ACC112 (cell line): ENCODE measurements around the gene EFCAB12.

Source experiments
- H2AFZ ChIP-seq: fragments of 200-600 bp; sonication (generic); one replicate; pipeline ENCODE4 v1.6.0; 2017; ENCODE audit warnings: antibody characterized with exemption, low read length; ENCODE audit not compliant: unreplicated experiment
- H3K27ac ChIP-seq: fragments of 200-600 bp; sonication (generic); 2 replicates; pipeline ENCODE4 v1.5.1; 2014; ENCODE audit warnings: low read depth, mild to moderate bottlenecking, antibody characterized with exemption, low read length, moderate library complexity
- H3K27me3 ChIP-seq: fragments of 200-600 bp; sonication (generic); 2 replicates; pipeline ENCODE4 v1.6.1; 2014; ENCODE audit warnings: mild to moderate bottlenecking, antibody characterized with exemption, low read length, moderate library complexity, mixed read lengths; ENCODE audit not compliant: insufficient read depth
- H3K36me3 ChIP-seq: fragments of 200-600 bp; sonication (generic); 2 replicates; pipeline ENCODE4 v1.6.1; 2016; ENCODE audit warnings: mild to moderate bottlenecking, antibody characterized with exemption, low read length, moderate library complexity, mixed read lengths; ENCODE audit not compliant: insufficient read depth
- H3K4me1 ChIP-seq: fragments of 200-600 bp; sonication (generic); one replicate; pipeline ENCODE4 v1.6.1; 2016; ENCODE audit warnings: low read length, mixed read lengths; ENCODE audit not compliant: insufficient read depth, unreplicated experiment, control insufficient read depth
- H3K4me3 ChIP-seq: fragments of 200-600 bp; sonication (generic); 2 replicates; pipeline ENCODE4 v1.5.1; 2014; ENCODE audit warnings: mild to moderate bottlenecking, low read depth, low read length
- H3K79me2 ChIP-seq: fragments of 200-600 bp; sonication (generic); one replicate; pipeline ENCODE4 v1.6.0; 2016; ENCODE audit warnings: low read length; ENCODE audit not compliant: control insufficient read depth, unreplicated experiment, insufficient read depth

Gene EFCAB12

DNA sequence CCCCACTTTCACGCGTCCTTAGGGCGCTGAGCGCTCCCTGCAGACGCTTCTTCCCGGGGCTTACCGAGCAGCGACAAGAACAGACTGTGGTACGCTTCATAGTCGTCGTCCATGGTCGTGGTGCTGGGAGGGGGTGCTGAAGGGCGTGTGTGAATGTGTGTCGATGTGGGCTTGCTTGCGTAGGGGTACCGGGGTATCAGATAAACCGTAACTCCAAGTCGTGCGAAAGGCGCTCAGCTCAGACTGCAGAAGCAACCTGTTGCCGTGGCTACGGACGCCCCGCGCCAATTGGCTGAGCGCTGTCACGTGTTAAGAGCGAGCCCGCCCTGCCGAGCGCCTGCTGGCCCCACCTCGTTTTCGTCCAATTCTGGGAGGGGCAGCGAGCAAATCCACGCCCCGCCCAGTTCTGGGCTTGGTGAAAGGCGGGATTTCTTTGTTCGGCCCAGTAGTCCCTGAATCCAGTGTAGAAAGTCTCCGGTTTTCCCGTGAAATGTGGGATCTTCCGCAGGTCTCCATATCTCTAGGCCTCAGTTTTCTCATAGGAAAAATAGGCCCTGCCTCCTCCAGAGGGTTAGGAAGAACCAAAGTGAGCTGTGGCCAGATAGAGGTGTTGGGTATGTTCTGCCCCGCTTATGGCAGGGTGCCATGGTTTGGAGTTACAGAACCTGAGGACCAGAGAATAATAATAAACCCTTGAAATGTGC lies at the start of gene EFCAB12:
TSS of gene EFCAB12 (minus strand) at position 261 of the 704 bp plus-strand sequence. CDS start at position 113, 148 bp downstream.
- Histone ChIP-seq H3K4me3 (peak within 1 kb of the TSS; percentile 81), H3K36me3 (peaks cover 22% of the 10 kb centered on the region), H2AFZ (peak within 1 kb of the TSS; percentile 71), H3K4me1 (peaks cover 10% of the 10 kb centered on the region), H3K27ac (peak within 1 kb of the TSS; percentile 21; the same call in 1 of the 2 replicates), H3K79me2 (no peaks in the 10 kb centered on the region), H3K27me3 (no peaks in the 10 kb centered on the region; the same call in 1 of the 2 replicates)

- Histone ChIP-seq H3K27me3 (no peaks in the 10 kb centered on the region), H3K4me1 (peaks cover 2% of the 10 kb centered on the region), H3K27ac (no peak overlapping the region), H3K4me3 (no peak overlapping the region), H2AFZ (no peak overlapping the region), H3K79me2 (no peaks in the 10 kb centered on the region), H3K36me3 (0 out of 2 replicates have a peak, but pooled peaks cover 7% of the 10 kb centered on the region)
Observed at GRCh38 chr3:129476586-129476985, 48.1 kb upstream of the EFCAB12 start.

DNA sequence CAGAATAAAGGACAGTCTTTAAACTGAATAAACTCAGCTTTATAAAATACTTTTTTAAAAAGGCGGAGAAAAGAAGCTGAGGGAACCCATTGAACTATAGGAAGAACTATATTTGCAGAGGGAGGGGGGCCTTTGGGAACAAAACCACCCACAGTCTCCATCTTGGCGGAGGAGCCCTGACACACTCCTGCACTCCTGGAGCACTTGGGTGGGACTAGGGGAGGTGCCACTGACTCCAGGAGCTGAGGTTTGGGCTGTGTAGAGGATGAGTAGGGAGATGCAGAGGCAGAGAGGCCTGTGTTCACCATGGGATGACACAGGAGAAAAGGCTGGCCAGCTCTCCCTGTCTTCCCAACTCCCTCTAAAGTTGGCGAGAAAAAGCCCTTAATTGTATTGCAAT lies 47.4 kb upstream of the EFCAB12 start:
- Histone ChIP-seq H3K36me3 (0 out of 2 replicates have a peak, but pooled peaks cover 7% of the 10 kb centered on the region), H3K4me3 (no peak overlapping the region), H3K27ac (no peak overlapping the region)

DNA sequence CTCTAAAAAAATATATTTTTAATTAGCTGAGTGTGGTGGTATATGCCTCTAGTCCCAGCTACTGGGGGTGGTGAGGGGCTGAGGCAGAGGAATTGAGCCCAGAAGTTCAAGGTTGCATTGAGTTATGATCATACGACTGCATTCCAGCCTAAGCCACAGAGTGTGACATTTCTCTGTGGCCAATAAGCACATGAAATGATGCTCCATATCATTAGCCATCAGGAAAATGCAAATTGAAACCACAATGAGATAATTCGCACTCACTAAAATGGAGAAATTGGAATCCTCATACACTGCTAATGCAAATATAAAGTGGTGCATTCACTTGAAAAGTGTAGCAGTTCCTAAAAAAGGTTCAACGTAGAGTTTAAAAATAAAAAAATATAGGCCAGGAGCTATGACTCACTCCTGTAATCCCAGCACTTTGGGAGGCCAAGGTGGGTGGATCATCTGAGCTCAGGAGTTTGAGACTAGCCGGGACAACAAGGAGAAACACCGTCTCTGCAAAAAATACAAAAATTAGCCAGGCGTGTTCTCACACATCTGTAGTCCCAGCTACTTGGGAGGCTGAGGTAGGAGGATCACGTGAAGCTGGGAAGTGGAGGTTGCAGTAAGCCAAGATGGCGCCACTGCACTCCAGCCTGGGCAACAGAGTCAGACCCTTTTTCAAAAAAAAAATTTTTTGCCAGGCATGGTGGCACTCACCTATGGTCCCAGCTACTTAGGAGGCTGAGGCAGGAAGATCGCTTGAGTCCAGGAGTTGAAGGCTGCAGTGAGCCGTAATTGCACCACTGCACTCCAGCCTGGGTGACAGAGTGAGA lies 46.8 kb upstream of the EFCAB12 start:
- Histone ChIP-seq H3K4me1 (no peaks in the 10 kb centered on the region), H3K79me2 (no peaks in the 10 kb centered on the region), H2AFZ (no peak overlapping the region), H3K27ac (no peak overlapping the region), H3K4me3 (no peak overlapping the region), H3K36me3 (0 out of 2 replicates have a peak, but pooled peaks cover 2% of the 10 kb centered on the region), H3K27me3 (no peaks in the 10 kb centered on the region)

More for the DNA sequence above, 47.4 kb upstream of the EFCAB12 start:
- no peak overlapping the region for H2AFZ ChIP-seq
- no peaks in the 10 kb centered on the region for H3K4me1 ChIP-seq
- H3K79me2 ChIP-seq: no peaks in the 10 kb centered on the region
- no peaks in the 10 kb centered on the region for H3K27me3 ChIP-seq

DNA sequence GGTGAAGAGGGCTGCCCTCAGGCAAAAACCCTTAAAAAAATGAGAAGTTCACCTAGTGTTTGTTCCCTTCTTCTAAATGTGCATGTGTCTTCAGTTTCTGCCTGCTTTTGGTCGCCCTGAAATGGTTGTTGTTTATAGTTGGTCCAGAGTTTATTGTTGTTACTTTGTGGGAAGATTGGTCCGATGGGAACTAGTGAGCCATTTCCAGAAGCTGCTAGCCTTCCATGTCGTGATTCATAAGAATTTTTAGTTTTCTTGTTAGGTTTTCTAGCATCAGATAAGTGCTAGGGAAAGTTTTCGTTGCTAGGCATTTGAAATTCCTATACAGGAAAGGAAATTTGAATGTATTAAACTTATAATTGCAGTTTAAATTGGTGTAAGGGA lies 45.3 kb upstream of the EFCAB12 start:
- Histone ChIP-seq H3K4me3 (no peak overlapping the region), H3K27ac (no peak overlapping the region), H3K79me2 (no peaks in the 10 kb centered on the region), H3K27me3 (no peaks in the 10 kb centered on the region), H3K4me1 (no peaks in the 10 kb centered on the region), H3K36me3 (no peaks in the 10 kb centered on the region), H2AFZ (no peak overlapping the region)

DNA sequence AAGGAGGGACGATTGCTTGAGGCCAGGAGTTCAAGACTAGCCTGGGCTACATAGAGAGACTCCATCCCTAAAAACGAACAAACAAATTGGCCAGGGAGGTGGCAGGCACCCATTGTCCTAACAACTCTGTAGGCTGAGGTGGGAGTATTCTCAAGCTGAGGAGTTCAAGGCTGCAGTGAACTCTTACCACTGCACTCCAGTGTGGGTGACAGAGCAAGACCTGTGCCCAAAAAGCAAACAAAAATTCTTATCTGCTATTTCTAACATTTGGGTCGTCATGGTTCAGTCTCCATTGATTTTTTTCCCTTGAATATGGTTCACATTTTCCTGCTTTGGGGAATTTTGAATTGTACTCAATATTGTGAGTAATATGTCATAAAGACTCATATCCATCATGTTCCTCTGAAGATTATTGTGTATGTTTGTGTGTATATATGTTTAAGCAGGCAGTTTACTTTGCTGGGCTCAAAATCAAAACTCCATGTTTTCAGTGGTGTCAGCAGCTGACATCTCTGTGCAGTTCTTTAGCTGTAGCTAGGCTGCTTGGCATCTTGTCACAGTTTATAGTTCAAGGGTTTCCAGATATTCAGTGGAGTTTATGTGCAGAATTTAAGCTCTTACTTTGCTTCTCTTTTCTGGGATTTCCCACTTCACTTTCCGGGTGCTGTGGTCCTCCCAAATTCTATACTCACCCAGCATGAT lies 44.8 kb upstream of the EFCAB12 start:
- Histone ChIP-seq H2AFZ (no peak overlapping the region), H3K4me3 (no peak overlapping the region), H3K27ac (no peak overlapping the region), H3K79me2 (no peaks in the 10 kb centered on the region), H3K36me3 (no peaks in the 10 kb centered on the region), H3K27me3 (no peaks in the 10 kb centered on the region), H3K4me1 (no peaks in the 10 kb centered on the region)

GRCh38 chr3:129470861-129471260 lies 42.4 kb upstream of the EFCAB12 start:
- H3K27me3 ChIP-seq: no peaks in the 10 kb centered on the region
- no peaks in the 10 kb centered on the region for H3K36me3 ChIP-seq
- H3K4me1 ChIP-seq: no peaks in the 10 kb centered on the region
- H3K27ac ChIP-seq: no peak overlapping the region
- no peak overlapping the region for H2AFZ ChIP-seq
- H3K4me3 ChIP-seq: no peak overlapping the region
- H3K79me2 ChIP-seq: no peaks in the 10 kb centered on the region

DNA sequence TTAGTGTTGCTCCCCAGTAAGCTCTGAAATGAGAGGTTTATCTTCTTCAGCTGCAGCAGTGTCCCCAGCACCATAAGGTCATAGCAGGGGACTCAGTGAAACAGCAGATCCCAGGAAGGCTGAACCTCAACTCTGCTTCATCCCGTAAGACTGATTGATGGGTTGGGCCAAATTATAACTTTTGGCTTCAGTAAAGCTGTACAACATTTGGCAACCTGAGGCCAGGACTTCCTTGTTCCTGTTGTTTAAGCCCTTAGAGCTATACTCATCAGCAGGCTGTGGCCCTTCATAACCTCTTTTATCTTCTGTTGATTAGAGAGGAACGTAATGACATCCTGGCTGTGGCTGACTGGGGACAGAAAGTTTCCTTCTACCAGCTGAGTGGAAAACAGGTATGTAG lies 40.6 kb upstream of the EFCAB12 start:
- H2AFZ ChIP-seq: no peak overlapping the region
- H3K27me3 ChIP-seq: no peaks in the 10 kb centered on the region
- H3K4me1 ChIP-seq: no peaks in the 10 kb centered on the region
- no peaks in the 10 kb centered on the region for H3K79me2 ChIP-seq
- H3K4me3 ChIP-seq: no peak overlapping the region
- no peaks in the 10 kb centered on the region for H3K36me3 ChIP-seq
- H3K27ac ChIP-seq: no peak overlapping the region

DNA sequence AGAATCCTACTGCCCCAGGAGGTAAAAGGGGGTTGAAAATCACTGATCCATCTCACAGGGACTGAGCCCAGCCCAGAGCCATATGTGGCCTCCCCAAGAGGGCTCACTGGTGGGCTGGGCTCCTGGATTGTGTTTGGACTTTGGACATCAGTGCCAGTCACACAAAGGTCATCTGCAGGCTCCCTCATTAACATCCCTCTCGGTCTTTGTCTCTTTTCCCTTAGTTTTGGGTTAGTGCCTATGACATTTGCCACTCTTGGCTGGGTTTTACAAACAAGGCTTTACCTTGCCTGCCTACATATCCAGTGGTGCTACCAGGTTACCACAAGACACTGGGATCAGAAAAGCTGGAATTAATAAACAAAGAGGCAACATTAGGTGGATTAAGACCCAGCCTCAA lies 39.5 kb upstream of the EFCAB12 start:
- H3K27me3 ChIP-seq: no peaks in the 10 kb centered on the region
- no peaks in the 10 kb centered on the region for H3K36me3 ChIP-seq
- H3K4me3 ChIP-seq: no peak overlapping the region
- H3K79me2 ChIP-seq: no peaks in the 10 kb centered on the region
- H2AFZ ChIP-seq: no peak overlapping the region
- no peaks in the 10 kb centered on the region for H3K4me1 ChIP-seq
- H3K27ac ChIP-seq: no peak overlapping the region

DNA sequence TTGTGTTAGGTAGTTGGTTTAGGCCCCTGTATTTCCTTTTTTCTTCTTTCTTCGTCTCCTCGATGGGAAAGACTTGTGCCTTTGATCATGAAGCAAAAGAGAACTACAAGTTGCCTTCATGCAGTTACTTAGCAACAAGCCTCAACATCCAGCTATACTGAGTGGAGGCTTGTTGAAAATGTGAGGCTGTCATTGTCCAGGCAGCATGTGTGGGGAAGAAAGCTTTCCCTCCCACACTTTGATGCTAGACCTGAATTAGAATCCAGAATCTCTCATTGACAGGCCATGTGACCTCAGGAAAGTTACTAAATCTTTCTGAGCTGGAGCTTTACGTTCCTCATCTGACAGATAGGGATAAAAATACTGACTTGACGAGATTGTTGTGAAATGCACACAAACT lies 35.3 kb upstream of the EFCAB12 start:
- H3K4me3 ChIP-seq: no peak overlapping the region
- no peaks in the 10 kb centered on the region for H3K27me3 ChIP-seq
- no peak overlapping the region for H3K27ac ChIP-seq
- H3K36me3 ChIP-seq: no peaks in the 10 kb centered on the region
- H3K79me2 ChIP-seq: no peaks in the 10 kb centered on the region
- no peak overlapping the region for H2AFZ ChIP-seq
- peaks cover 16% of the 10 kb centered on the region for H3K4me1 ChIP-seq
